SKM-1 (cell line): ENCODE results near the gene MYLK.

Experiments used
- DNase-seq: peaks from one replicate; lab custom pipeline; 2025; ENCODE audit not compliant: unreplicated experiment; lab: John Stamatoyannopoulos, UW

Gene MYLK

DNA sequence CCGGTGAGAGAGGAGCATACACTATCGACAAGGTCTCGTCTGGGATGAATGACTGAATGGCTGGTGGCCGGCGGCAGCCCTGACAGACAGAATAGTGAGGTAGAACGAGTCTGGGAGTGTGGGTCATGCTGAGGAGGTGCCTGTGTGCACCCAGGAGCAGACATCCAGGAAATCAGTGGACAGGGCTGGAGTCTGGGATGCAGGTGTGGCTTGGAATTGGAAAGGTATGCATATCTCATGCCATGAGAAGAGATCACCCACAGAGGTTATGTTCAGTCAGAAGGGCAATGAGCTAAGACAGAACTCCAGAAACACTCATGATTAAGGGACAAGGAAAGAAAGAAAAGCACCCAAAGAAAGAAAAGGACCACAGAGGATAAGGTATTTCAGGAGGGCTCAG is 320.1 kb downstream of the MYLK start:
- no peak for DNase-seq

DNA sequence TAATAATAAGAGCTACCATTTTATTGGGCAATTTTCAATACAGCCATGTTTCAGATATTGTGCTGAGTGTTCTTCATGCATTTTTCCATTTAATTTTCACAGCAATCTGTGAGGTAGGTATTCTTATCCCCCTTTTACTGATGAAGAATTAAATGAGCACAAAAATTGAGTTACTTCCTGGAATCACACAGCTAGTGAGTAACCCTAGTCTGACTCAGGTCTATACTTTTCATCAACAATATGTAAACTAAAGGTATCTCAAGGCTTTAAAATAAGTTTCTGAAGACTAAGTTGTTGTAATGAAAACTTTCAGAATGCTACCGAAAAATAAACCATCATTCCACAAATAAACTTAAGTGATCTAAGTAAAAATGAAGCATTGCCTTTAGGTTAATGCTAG is 321.6 kb downstream of the MYLK start:
- DNase-seq: no peak

DNA sequence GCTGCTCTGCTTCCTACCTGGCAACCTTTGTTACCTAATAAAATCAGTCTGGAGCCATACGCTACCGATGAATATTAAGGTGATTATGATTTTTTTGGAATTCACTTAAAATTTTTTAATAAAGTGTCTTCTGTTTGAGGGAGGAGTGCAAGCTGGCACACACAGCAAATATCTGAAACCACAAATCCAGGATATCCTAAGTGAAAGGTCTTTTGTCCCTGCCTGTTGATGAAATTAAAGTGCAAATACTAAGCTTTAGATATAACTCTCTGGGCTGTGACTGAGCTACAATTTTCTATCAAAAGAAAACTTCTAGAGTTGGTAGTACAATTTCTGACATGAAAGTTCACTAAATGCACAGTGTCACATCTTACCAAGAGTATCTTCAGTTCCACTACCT is 322.9 kb downstream of the MYLK start:
- DNase-seq: no peak
